ENCODE data around the gene WDFY4.

GRCh38 chr10:48805411-48805810, 120.7 kb downstream of the WDFY4 start:
- TF ChIP-seq CTCF (IDR thresholded peaks at IDR 0.05; ENCODE audit: insufficient read depth, low read depth, low read length): no peak
- TF ChIP-seq EZH2 (IDR thresholded peaks at IDR 0.05; ENCODE audit: insufficient read depth, low read length): no peak

All from astrocyte (in vitro differentiated cells and primary cell).